Colonic mucosa (tissue), 4 donors: ENCODE data around the gene GBGT1. TPM values are rescaled to one million over a fixed set of nuclear protein-coding genes. Genes with fewer than 3 reads are reported as not detected.

ENCODE experiments used
- DNase-seq: peaks from one replicate; pipeline ENCODE4 v3.0.0-alpha.2; 2020
- H3K27ac ChIP-seq: fragments of 200-600 bp; one replicate; pipeline ENCODE4 v1.8.0; 2021
- H3K27me3 ChIP-seq: fragments of 200-600 bp; one replicate; pipeline ENCODE4 v1.8.0; 2021
- H3K36me3 ChIP-seq: fragments of 200-600 bp; one replicate; pipeline ENCODE4 v1.8.0; 2021
- H3K4me1 ChIP-seq: fragments of 200-600 bp; one replicate; pipeline ENCODE4 v1.8.0; 2021; ENCODE audit warnings: mild to moderate bottlenecking
- H3K4me3 ChIP-seq: fragments of 200-600 bp; one replicate; pipeline ENCODE4 v1.8.0; 2021
- H3K9ac ChIP-seq, 2 donors: one replicate each; pipeline ENCODE4 v1.7.0; 2013; ENCODE audit warnings: control low read depth in 2 of 2, low read depth in 2 of 2, low read length in 2 of 2
- H3K9me3 ChIP-seq: fragments of 200-600 bp; one replicate; pipeline ENCODE4 v1.8.0; 2021
- intact Hi-C: fragments of 100-400 bp; cut with DNase I; formaldehyde crosslinking; loops from one replicate; pipeline ENCODE4 v1.14.1; 2022
- total RNA-seq, 2 donors: library from RNA; stranded (reverse); fragmentation: NEBNext Ultra II Directional in 1 of 2; extraction: Animal tissue kit (Norgen Biotek cat#: 25700) in 1 of 2; gene quantifications; one replicate each; pipeline ENCODE4 v1.2.1, GENCODE V29; 2021
- TF ChIP-seq, protein P1 (sequence below): fragments of 200-600 bp; IDR thresholded peaks from one replicate; pipeline ENCODE4 v1.8.0; 2022; ENCODE audit warnings: antibody characterized with exemption, mild to moderate bottlenecking
- donor health status: healthy.
- donor health status: DM: no; HTN: no; CAD: no.
- donor health status: DM: no; HTN: no; CAD: no.

Gene GBGT1
- total RNA-seq, 2 donors from 2014 or later, result 4.6 to 4.8 TPM

GRCh38 chr9:133106511-133107244, 57.0 kb downstream of the GBGT1 start:
- no peak overlapping the region for H3K27ac ChIP-seq
- no peaks in the 10 kb centered on the region for H3K4me1 ChIP-seq
- no peaks in the 10 kb centered on the region for H3K9me3 ChIP-seq
- TF ChIP-seq, protein P1, sequence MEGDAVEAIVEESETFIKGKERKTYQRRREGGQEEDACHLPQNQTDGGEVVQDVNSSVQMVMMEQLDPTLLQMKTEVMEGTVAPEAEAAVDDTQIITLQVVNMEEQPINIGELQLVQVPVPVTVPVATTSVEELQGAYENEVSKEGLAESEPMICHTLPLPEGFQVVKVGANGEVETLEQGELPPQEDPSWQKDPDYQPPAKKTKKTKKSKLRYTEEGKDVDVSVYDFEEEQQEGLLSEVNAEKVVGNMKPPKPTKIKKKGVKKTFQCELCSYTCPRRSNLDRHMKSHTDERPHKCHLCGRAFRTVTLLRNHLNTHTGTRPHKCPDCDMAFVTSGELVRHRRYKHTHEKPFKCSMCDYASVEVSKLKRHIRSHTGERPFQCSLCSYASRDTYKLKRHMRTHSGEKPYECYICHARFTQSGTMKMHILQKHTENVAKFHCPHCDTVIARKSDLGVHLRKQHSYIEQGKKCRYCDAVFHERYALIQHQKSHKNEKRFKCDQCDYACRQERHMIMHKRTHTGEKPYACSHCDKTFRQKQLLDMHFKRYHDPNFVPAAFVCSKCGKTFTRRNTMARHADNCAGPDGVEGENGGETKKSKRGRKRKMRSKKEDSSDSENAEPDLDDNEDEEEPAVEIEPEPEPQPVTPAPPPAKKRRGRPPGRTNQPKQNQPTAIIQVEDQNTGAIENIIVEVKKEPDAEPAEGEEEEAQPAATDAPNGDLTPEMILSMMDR, result no peak
- no peak overlapping the region for H3K9ac ChIP-seq
- no peak for DNase-seq
- H3K4me3 ChIP-seq, result no peak overlapping the region
- H3K27me3 ChIP-seq, result no peaks in the 10 kb centered on the region
- peaks cover 43% of the 10 kb centered on the region for H3K36me3 ChIP-seq
- intact Hi-C loops, result loop anchor here (10.0 kb wide), 1 partner anchor 62 kb away; no protein-coding TSS in a partner anchor

GRCh38 chr9:133105461-133105770, 58.3 kb downstream of the GBGT1 start:
- H3K4me1 ChIP-seq, result no peaks in the 10 kb centered on the region
- intact Hi-C loops, result loop anchor here (10.0 kb wide), 1 partner anchor 61 kb away; no protein-coding TSS in a partner anchor
- peaks cover 56% of the 10 kb centered on the region for H3K36me3 ChIP-seq
- H3K4me3 ChIP-seq, result no peak overlapping the region
- H3K27ac ChIP-seq, result no peak overlapping the region
- no peak overlapping the region for H3K9ac ChIP-seq
- no peaks in the 10 kb centered on the region for H3K9me3 ChIP-seq
- DNase-seq, result no peak
- TF ChIP-seq, protein P1, result no peak
- no peaks in the 10 kb centered on the region for H3K27me3 ChIP-seq

GRCh38 chr9:133104718-133105460, 58.8 kb downstream of the GBGT1 start:
- Histone ChIP-seq H3K4me1 (no peaks in the 10 kb centered on the region), H3K27me3 (no peaks in the 10 kb centered on the region), H3K4me3 (no peak overlapping the region), H3K27ac (no peak overlapping the region), H3K36me3 (peaks cover 57% of the 10 kb centered on the region), H3K9ac (no peak overlapping the region), H3K9me3 (no peaks in the 10 kb centered on the region)
- DNase-seq, result no peak
- intact Hi-C loops, result loop anchor here (10.0 kb wide), 1 partner anchor 60 kb away; no protein-coding TSS in a partner anchor
- TF ChIP-seq, protein P1, result no peak

DNA sequence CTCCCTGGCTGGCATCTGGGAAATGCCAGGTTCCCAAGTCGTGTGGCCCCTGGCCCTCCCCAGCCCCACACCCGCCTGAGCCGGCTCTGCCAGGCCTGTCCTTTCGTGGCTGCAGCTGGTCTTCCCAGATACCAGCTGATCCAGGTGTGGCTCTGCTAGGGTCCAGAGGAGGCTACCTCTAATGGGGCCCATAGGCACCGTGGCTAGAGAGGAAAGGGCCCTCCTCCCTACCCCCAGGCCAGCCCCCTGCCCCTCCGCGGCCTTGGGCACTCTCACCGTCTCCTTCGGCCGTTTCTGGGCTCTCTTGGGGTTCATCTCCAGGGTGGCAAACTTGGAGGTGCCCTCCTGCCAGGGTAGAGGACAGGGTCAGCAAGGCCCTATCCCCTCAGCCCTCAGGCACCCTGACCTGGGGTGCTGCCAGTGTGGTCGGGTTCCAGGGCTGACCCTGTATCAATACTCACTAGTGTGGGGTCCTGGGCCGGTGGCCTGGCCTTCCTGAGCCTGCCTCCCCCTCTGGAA, 59.7 kb downstream of the GBGT1 start:
- H3K9ac ChIP-seq, result no peak overlapping the region
- H3K27ac ChIP-seq, result no peak overlapping the region
- no peak for DNase-seq
- intact Hi-C loops, result loop anchor here (1.0 to 10.0 kb wide), 2 partner anchors 40 to 59 kb away; no protein-coding TSS in a partner anchor
- no peaks in the 10 kb centered on the region for H3K27me3 ChIP-seq
- H3K9me3 ChIP-seq, result no peaks in the 10 kb centered on the region
- H3K36me3 ChIP-seq, result peaks cover 58% of the 10 kb centered on the region
- H3K4me1 ChIP-seq, result no peaks in the 10 kb centered on the region
- TF ChIP-seq, protein P1, result no peak
- no peak overlapping the region for H3K4me3 ChIP-seq

GRCh38 chr9:133103183-133103986, 60.3 kb downstream of the GBGT1 start:
- Histone ChIP-seq H3K9me3 (no peaks in the 10 kb centered on the region), H3K36me3 (peaks cover 55% of the 10 kb centered on the region), H3K4me1 (no peaks in the 10 kb centered on the region), H3K27ac (no peak overlapping the region), H3K4me3 (no peak overlapping the region), H3K9ac (no peak overlapping the region), H3K27me3 (no peaks in the 10 kb centered on the region)
- TF ChIP-seq, protein P1, result peak; percentile 99
- intact Hi-C loops, result loop anchor here (1.0 to 10.0 kb wide), 2 partner anchors 41 to 59 kb away; no protein-coding TSS in a partner anchor
- DNase-seq, result peak; percentile 79
